Left renal cortex interstitium (tissue), 4 donors: Measurements from ENCODE around the gene OR8B4. TPM values are rescaled to one million over a fixed set of nuclear protein-coding genes. Genes with fewer than 3 reads are reported as not detected.
"Not testable (repeated sequence)": the region's sequence is repeated elsewhere in the genome, so short reads cannot be mapped to it uniquely, and the experiment has no call there.

Experiments used
- DNase-seq, 4 donors: peaks; one replicate each; pipeline ENCODE4 v3.0.0-alpha.2; 2013; ENCODE audit warnings: low read depth in 4 of 4, low spot score in 2 of 4, missing footprints in 1 of 4
- polyA plus RNA-seq, 4 donors: library from polyadenylated mRNA; unstranded; fragments of 120-200 nt; gene quantifications; one replicate each; pipeline ENCODE4 v1.2.1, GENCODE V29; 2013; ENCODE audit not compliant: insufficient read length in 4 of 4

Gene OR8B4
- polyA plus RNA-seq, 4 donors, result not detected

GRCh38 chr11:124415356-124415923 is 9.2 kb downstream of the OR8B4 start:
- DNase-seq, result peak in 2 of 4 donors; percentile 7 to 16

GRCh38 chr11:124409906-124410305 is 14.8 kb downstream of the OR8B4 start:
- no peak for DNase-seq

- no peak for DNase-seq
Observed at GRCh38 chr11:124405581-124405980, 19.1 kb downstream of the OR8B4 start.

GRCh38 chr11:124403186-124403585 is 21.5 kb downstream of the OR8B4 start:
- DNase-seq, result not testable (repeated sequence)

DNA sequence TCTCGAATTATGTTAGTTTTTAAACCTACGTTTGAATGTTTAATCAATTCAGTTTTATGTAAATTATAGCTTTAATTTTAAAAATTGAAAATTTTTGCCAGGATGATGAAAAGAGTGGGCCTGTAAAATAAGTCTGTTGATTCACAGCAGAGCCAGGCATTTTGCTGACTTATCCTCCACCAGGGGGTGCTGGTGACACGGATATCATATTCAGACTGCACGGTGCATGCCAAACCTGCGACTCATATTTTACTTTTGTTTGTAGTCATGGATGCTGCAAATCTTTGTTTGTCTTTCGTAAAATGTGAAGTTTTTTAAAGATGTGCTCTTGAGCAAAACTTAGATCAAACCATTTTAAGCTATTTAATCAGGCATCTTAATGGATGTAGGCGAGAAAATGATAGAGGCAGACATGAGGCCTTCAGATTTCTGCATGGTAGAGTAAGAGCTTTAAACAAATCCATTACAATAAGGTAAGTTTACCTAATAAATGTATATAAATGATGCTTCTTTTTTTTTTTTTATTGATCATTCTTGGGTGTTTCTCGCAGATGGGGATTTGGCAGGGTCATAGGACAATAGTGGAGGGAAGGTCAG is 22.2 kb downstream of the OR8B4 start:
- peak in 2 of 4 donors; percentile 2 to 21 for DNase-seq

DNA sequence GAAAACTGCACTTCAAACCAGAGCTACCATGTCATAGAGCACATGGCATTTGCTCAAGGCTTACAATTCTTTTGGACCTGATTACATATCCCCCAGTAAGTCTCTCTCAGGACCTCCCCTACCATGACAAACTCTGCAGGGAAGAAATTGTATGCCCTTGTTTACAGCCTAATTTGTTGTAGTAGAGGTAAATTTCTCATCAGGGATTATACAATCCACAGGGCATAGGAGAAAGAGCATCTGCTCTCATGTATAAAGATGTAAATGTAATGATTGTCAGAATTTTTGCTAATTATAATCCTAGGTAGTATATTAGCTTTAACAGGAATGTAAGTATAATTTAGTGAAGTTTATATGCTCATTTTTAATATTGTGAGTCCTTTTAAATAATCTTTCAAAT is 25.7 kb downstream of the OR8B4 start, which contains the start of gene OR8B3:
Gene OR8B3, minus strand, starts transcription at position 101 of the 400 bp plus-strand sequence. CDS start 1,673 bp downstream, outside the sequence.
- DNase-seq, result no peak

DNA sequence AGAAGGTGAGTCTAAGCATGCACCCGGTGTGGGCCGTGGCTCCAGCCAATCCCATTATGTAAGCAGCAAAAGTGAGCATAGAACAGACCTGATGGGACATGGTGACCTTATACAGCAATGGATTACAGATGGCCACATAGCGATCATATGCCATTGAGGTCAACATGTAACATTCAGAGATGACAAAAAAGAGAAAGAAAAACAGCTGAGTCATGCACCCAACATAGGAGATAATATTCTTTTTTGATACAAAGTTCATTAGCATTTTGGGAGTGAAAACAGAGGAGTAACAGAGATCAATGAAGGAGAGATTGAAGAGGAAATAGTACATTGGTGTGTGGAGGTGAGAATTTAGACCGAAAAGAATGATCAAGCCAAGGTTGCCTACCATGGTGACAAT is 27.8 kb downstream of the OR8B4 start:
- DNase-seq, result not testable (repeated sequence)

- DNase-seq, result no peak
Observed at GRCh38 chr11:124394408-124394807, 30.3 kb downstream of the OR8B4 start.

DNA sequence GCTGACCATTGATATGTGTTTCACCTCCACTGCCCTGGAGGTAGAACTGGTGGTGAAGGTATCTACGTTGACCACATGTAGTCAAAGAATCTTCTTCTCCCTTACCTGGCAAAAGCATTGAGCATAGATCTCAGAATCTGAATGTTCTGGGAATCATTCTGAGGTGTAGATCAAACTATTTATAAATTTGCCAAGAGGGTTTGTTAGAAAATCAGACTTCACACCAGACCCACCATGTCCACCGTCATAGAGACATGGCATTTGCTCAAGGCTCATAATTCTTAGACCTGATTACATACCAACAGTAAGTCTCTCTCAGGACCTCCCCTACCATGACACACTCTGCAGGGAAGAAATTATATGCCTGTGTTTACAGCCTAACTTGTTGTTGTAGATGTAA is 40.3 kb downstream of the OR8B4 start, which contains the start of gene OR8B2:
Gene OR8B2, minus strand, starts transcription at position 101 of the 400 bp plus-strand sequence. CDS start 1,156 bp downstream, outside the sequence.
- no peak for DNase-seq

GRCh38 chr11:124382857-124383256 is 41.8 kb downstream of the OR8B4 start:
- DNase-seq, result not testable (repeated sequence)

- DNase-seq, result no peak
Observed at GRCh38 chr11:124380585-124380984, 44.1 kb downstream of the OR8B4 start.

DNA sequence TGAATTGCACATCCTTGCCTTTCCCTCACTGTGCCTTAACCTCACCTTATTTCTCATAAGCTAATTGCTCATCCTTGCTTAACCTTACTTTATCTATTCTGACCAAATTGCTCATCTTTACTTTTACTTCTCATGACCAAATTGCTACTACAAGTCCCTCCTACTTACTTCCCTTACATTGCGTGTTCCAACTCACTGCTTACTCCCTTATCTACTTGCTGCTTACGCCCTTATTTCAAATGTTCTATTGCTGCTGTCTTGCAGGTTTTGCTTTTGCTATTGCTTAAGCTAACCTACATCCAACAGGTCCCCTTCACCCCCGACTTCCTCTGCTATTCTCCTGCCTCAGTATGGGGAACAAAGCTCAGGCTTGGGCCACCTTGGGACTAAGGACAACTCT is 48.4 kb downstream of the OR8B4 start:
- DNase-seq, result no peak

Other genes with a start within 250 kb of the OR8B4 start
- gene OR10D3, start 241.5 kb downstream of the OR8B4 start, polyA plus RNA-seq, result not detected
- gene OR8G1, start 183.8 kb downstream of the OR8B4 start, polyA plus RNA-seq, result under 1 TPM in 1 of 4 donors, not detected in 3; 0.02 TPM
- not detected for gene OR8G5, start 168.5 kb downstream of the OR8B4 start, polyA plus RNA-seq
- gene OR8D1, start 110.9 kb downstream of the OR8B4 start, polyA plus RNA-seq, result not detected
- gene OR8D2, start 104.7 kb downstream of the OR8B4 start, polyA plus RNA-seq, result not detected
- gene OR8B2, start 40.4 kb downstream of the OR8B4 start, polyA plus RNA-seq, result not detected
- not detected for gene OR8B3, start 25.8 kb downstream of the OR8B4 start, polyA plus RNA-seq
- under 1 TPM in 2 of 4 donors, not detected in 2; 0.03 to 0.07 TPM for gene OR8B8, start 20.8 kb upstream of the OR8B4 start, polyA plus RNA-seq
- not detected for gene OR8B12, start 118.8 kb upstream of the OR8B4 start, polyA plus RNA-seq
- gene OR8A1, start 145.1 kb upstream of the OR8B4 start, polyA plus RNA-seq, result under 1 TPM in 2 of 4 donors, not detected in 2; 0.03 TPM
- not detected for gene PANX3, start 186.6 kb upstream of the OR8B4 start, polyA plus RNA-seq
- 10 to 100 TPM; 25.7 to 42.6 (median 32.0) TPM for gene TBRG1, start 198.0 kb upstream of the OR8B4 start, polyA plus RNA-seq
- gene SIAE, start 248.9 kb upstream of the OR8B4 start, polyA plus RNA-seq, result 10 to 100 TPM; 28.2 to 35.3 (median 32.1) TPM
- 10 to 100 TPM; 18.3 to 24.0 (median 20.2) TPM for gene SPA17, start 249.0 kb upstream of the OR8B4 start, polyA plus RNA-seq